Nephron progenitor cell (in vitro differentiated cells): ENCODE results near the gene CFAP206.

ENCODE experiments used
- DNase-seq: peaks from one replicate; pipeline ENCODE4 v3.0.0; 2021
- H3K27ac Mint-ChIP-seq: 2 replicates; pipeline ENCODE4 v1.8.0; 2021; ENCODE audit warnings: mild to moderate bottlenecking, moderate library complexity, mixed read lengths
- H3K27me3 Mint-ChIP-seq: 2 replicates; pipeline ENCODE4 v1.8.0; 2021; ENCODE audit warnings: mild to moderate bottlenecking, low read depth, mixed read lengths; ENCODE audit not compliant: poor library complexity
- H3K36me3 Mint-ChIP-seq: 2 replicates; pipeline ENCODE4 v1.8.0; 2021; ENCODE audit warnings: low read depth, mixed read lengths
- H3K4me1 Mint-ChIP-seq: 2 replicates; pipeline ENCODE4 v1.8.0; 2021; ENCODE audit warnings: mixed read lengths
- H3K4me3 Mint-ChIP-seq: 2 replicates; pipeline ENCODE4 v1.8.0; 2021; ENCODE audit warnings: mild to moderate bottlenecking, moderate library complexity, mixed read lengths
- H3K9me3 Mint-ChIP-seq: 2 replicates; pipeline ENCODE4 v1.8.0; 2021; ENCODE audit warnings: mild to moderate bottlenecking, moderate library complexity, mixed read lengths
- CTCF ChIP-seq: fragments of 200-600 bp; sonication (generic); IDR thresholded peaks from 2 replicates; pipeline ENCODE4 v1.5.0; 2021; ENCODE audit warnings: antibody characterized with exemption

The CFAP206 gene

GRCh38 chr6:87501809-87502572, 94.2 kb downstream of the CFAP206 start:
- DNase-seq = no peak
- Mint-ChIP-seq H3K27me3 (no peaks in the 10 kb centered on the region), H3K4me1 (no peaks in the 10 kb centered on the region), H3K27ac (peak overlapping the region; percentile 3), H3K36me3 (peaks cover 31% of the 10 kb centered on the region), H3K9me3 (no peaks in the 10 kb centered on the region), H3K4me3 (no peak overlapping the region)
- TF ChIP-seq CTCF = no peak

GRCh38 chr6:87504441-87504840, 96.7 kb downstream of the CFAP206 start:
- H3K9me3 Mint-ChIP-seq = no peaks in the 10 kb centered on the region
- DNase-seq = no peak
- H3K4me1 Mint-ChIP-seq = no peaks in the 10 kb centered on the region
- peaks cover 27% of the 10 kb centered on the region for H3K36me3 Mint-ChIP-seq
- no peaks in the 10 kb centered on the region for H3K27me3 Mint-ChIP-seq
- H3K27ac Mint-ChIP-seq = peak overlapping the region; percentile 1
- no peak overlapping the region for H3K4me3 Mint-ChIP-seq
- TF ChIP-seq CTCF = no peak
